NCI-H187 (cell line): Measurements from ENCODE around the gene KDM1A.

ENCODE experiments used
- DNase-seq, 2 experiments: peaks; one replicate each; lab custom pipeline; 2025; lab: John Stamatoyannopoulos, UW

Gene KDM1A

GRCh38 chr1:23013657-23014056, 5.6 kb upstream of the KDM1A start:
- peak; percentile 6 to 81 for DNase-seq

- no peak for DNase-seq
Observed at GRCh38 chr1:23018661-23019093, 591 bp upstream of the KDM1A start.

DNA sequence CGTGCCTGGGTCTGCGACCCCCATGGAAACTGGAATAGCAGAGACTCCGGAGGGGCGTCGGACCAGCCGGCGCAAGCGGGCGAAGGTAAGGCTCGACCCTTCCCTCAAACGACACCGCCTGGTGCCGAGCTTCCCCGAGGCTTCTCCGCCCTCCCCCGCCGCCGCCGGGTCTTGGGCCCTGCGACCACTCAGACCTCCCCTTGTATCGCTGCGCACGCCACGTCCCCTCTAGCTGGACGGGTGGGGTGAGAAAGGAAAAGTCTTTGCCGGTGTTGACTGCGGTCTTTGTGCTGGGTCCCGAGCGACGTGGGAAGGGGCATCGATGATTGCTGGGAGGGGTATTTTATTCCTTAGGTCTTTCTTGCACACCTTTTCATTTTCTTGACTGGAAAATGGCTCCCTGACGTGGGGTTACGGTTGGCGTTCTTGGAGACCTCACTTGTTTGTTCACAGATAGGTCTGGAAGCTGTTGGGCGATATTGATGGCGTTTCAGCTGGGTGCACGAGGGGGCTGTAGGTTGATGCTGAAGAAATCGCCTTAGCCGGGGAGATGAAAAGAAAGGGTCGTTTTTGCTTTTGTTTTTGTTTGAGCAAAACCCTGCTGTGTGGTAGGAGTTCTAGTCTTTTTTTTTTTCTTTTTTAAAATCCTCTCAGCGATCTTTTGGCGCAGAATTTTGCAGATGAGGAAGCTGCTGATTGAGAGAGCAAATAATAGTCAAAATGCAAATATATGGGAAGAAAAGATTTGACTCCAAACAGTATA, 776 bp downstream of the KDM1A start:
- peak in 1 of 2 experiments; percentile 17 for DNase-seq

DNA sequence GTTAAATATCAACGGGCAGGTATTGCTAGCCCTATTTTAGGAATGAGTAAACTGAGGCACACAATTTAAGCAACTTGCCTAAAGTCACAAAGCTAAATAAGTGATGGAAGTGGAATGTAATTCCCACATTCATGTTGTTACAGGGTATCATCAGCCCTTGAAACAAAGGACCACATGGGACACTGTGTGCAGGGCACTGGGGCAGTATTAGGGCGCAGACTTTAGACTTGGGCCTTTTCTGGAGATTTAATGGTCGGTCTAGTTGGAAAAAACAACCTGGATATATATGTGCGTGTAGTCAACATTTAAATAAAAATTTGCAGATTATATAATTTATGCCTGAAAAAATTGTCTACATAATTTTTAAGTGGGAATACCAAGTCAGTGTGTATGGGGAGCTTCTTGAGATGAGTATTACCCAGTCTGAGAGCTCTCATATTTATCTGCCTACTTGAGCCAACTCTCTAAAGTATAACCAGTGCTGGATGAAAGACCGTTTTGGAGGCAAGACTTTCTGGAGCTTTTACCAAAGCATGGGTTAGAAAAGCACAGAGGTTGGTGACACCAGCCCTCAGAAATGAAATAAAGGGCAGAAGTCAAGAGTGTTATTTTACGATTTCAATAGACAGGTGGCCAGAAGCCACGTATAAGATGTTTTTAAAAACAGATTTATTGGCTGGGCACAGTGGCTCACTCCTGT, 1.6 kb downstream of the KDM1A start:
- DNase-seq, result no peak

DNA sequence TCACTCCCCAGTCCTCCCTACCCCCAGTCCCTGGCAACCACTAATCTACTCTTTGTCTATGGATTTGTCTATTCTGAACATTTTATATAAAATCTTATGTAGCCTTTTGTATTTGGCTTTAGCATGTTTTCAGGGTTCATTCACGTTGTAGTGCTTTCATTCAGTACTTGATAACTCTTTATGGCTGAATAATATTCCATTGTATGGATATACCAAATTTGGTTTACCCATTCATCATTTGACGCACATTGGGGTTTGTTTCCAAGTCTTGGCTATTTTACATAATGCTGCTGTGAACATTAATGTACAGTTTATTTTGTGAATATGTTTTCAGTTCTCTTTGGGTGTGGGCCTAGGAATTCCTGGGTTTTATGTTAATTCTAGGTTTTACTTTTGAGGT, 2.6 kb downstream of the KDM1A start:
- DNase-seq, result no peak

- DNase-seq, result no peak
Observed at GRCh38 chr1:23023174-23023845, 4.0 kb downstream of the KDM1A start.

DNA sequence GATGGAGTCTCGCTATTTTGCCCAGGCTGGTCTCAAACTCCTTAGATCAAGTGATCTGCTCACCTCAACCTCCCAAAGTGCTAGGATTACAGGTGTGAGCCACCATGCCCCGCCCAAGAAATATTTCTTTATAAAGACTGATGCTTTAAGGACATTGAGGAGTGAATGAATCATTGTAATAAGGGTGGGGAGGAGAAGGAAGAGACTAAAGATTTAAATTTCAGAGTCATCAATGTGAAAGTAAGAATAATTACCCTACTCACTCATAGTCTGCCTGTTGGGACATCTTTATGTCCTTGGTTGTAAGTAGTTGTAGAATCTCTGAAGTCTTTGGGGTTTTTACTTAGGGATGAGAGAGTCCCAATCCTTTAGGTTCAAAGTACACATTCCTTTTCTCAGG, 7.3 kb downstream of the KDM1A start:
- no peak for DNase-seq

DNA sequence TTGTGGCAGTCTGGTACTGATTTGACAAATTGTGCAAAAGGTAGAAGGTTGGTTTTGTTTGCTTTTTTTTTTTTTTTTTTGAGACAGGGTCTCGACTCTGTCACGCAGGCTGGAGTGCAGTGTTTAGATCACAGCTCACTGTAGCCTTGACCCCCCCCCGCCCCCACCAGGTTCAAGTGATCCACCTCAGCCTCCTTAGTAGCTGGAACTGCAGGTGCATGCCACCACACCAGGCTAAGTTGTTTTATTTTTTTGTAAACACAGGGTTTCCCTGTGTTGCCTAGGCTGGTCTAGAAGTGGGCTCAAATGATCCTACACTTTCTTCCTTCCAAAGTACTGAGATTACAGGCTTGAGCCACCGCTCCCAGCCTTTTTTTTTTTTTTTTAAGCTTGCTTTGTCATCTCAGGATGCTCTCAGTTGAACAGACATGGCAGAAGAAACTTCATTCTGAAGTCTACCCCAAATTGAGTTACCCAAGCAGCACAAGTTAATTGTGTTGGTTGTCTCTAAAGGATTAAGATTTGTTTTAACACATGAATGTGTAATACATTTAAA, 8.2 kb downstream of the KDM1A start:
- DNase-seq, result no peak

GRCh38 chr1:23029337-23029736, 10.1 kb downstream of the KDM1A start:
- DNase-seq, result no peak

GRCh38 chr1:23035823-23036452, 16.7 kb downstream of the KDM1A start:
- DNase-seq, result no peak

- no peak for DNase-seq
Observed at GRCh38 chr1:23037081-23037740, 17.9 kb downstream of the KDM1A start.

DNA sequence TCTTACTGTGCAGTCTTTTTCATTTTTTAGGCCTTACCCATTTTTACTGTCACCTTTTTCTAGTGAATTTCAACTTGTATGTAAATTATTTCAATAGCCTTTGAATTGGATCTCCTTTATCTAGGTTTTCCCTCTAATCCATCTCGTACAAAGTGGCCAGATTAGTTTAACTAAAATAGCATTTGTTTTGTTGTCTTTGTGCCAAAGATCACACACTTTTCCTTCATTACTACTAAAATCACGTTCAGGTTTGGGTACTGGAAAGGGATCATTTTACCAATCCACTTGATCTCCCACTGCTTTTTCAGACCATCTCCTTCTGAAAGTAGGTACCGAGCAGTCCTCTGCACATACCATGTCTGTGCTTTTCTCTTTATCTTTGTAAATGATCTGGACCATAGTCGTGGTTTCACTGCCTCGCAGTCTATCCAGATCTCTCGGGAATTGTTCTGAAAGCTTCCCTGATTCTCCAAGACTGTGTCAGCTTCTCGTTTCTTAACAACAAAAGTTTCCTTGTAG, 20.1 kb downstream of the KDM1A start:
- no peak for DNase-seq

- DNase-seq, result no peak
Observed at GRCh38 chr1:23040509-23040908, 21.2 kb downstream of the KDM1A start.

- no peak for DNase-seq
Observed at GRCh38 chr1:23044035-23044434, 24.8 kb downstream of the KDM1A start.

GRCh38 chr1:23050201-23050600, 30.9 kb downstream of the KDM1A start:
- no peak for DNase-seq

DNA sequence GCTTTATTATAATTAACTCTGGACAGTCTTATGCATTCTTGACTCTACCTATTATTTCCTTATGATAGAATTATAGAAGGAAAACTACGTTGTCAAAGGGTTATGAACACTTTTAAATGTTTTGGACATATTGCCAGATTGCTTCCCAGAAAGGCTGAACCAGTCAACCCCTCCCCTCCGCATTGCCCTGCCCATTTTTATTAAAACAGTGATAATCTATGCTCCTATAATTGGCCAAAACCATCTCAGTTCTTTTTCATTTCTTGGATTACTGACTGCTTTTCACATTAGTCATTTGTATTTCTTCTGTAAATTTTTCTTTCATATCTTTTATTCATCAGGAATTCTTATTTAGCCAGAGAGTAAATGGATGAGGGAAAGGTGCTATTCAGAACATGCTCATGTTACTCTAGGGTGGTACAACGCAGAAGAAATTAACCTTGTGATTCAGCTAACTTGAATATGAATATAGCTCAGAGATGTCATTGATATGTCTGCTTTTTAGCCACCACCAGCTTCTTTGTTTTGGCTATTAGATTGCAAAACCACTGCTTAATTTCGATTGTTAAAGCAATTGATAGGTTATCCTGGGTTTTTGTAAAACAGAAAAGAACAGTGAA, 32.1 kb downstream of the KDM1A start:
- DNase-seq, result no peak

DNA sequence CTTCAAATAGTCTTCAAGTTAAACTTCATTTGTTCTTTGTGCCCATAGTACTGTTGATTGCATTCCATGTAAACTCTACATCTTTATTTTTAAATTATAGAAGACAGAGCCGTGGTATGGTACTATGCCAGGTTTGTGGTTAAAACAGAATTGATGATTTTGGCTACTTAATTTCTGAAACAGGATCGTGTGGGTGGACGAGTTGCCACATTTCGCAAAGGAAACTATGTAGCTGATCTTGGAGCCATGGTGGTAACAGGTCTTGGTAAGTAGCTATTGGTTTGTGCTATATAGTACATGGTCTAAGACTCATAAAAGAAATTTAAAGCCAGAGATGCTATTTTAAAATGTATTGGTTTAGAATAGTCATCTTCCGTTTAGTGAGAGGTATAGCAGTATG, 38.0 kb downstream of the KDM1A start:
- no peak for DNase-seq

- DNase-seq, result no peak
Observed at GRCh38 chr1:23062271-23062670, 43.0 kb downstream of the KDM1A start.

- DNase-seq, result no peak
Observed at GRCh38 chr1:23065385-23065784, 46.1 kb downstream of the KDM1A start.

- no peak for DNase-seq
Observed at GRCh38 chr1:23066075-23066474, 46.8 kb downstream of the KDM1A start.

DNA sequence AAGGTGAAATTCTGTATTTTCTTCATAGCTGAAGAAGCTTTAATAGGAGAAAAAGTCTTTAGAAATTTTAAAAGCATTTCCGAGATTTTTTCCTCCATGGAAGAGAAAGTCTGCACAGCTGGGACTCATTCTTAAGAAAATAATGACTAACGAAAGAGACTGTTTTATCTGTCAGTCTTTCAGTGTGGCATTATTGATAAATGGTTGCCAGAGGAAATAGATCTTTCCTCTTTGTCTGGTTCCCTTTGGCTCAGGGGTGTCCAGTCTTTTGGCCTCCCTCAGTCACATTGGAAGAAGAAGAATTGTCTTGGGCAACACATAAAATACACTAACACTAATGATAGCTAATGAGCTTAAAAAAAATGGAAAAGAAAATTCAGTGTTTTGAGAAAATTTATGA, 49.9 kb downstream of the KDM1A start:
- no peak for DNase-seq
